ENCODE measurements around the gene FAM229A. TPM values are rescaled to one million over a fixed set of nuclear protein-coding genes. Genes with fewer than 3 reads are reported as not detected.
"Not testable (repeated sequence)": the region's sequence is repeated elsewhere in the genome, so short reads cannot be mapped to it uniquely, and the experiment has no call there.

Gene FAM229A, protein sequence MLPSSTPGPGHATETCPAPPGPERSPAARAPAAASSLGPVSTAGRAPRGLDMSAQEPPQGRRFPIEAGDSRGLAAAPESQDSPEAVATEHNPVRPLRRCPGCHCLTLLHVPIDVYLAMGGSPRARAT
- total RNA-seq, result 10 to 100 TPM; 17.4 to 17.6 TPM

DNA sequence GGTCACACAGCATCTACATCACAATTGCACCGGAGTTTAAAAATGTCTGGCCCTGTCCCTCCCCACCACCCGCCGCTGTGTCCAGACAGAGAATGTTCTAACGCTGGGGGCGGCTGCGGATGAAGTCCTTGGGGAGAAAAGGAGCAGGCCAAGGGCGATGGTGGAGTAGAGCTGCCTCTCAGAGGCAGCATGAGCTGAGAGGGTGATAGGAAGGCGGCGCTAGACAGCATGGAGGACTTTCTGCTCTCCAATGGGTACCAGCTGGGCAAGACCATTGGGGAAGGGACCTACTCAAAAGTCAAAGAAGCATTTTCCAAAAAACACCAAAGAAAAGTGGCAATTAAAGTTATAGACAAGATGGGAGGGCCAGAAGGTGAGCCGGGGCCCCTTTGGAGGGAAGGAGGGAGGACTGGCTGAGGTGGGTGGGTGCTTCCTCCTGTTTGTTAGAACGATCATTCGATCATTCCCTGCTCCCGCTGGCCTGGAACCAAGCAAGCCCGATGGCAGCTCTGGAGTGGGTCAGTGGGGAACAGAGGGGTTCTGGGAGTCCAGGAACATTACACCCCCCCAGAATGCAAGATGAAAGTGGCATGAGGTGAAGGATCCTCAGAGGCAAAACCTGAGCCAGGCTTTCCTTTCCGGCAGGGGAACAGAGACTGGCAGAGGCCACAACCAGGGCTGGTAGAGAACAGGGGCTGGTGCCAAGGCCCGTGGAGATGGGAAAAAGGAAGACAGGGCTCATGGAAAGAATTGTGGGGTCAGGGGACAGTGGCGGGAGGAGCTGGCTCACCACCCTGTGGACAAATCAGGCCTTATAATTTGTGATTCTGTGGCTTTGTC is at the start of gene FAM229A, which contains the start of gene TSSK3:
TSS of gene FAM229A (minus strand) at position 12 of the 840 bp plus-strand sequence. CDS start 394 bp downstream, outside the sequence.
TSS of gene TSSK3 (plus strand) at position 66 of the 840 bp plus-strand sequence. CDS start at position 229, 163 bp downstream.
- H3K9me3 Mint-ChIP-seq, result no peaks in the 10 kb centered on the region
- POLR2A ChIA-PET, result interaction anchor here (1.0 to 1.1 kb wide), 2 partner anchors 27 kb away, joined by 3 to 6 read pairs; partner anchors contain the start of gene MARCKSL1
- no peak for DNase-seq
- H3K4me1 Mint-ChIP-seq, result peaks cover 20% of the 10 kb centered on the region
- H3K4me3 Mint-ChIP-seq, result peak within 1 kb of the TSS; percentile 6
- peaks cover 3% of the 10 kb centered on the region for H3K27me3 Mint-ChIP-seq
- H3K36me3 Mint-ChIP-seq, result peaks cover 3% of the 10 kb centered on the region
- no peak for ATAC-seq (ENCODE audit: low read depth)
- no peak within 1 kb of the TSS for H3K27ac Mint-ChIP-seq

DNA sequence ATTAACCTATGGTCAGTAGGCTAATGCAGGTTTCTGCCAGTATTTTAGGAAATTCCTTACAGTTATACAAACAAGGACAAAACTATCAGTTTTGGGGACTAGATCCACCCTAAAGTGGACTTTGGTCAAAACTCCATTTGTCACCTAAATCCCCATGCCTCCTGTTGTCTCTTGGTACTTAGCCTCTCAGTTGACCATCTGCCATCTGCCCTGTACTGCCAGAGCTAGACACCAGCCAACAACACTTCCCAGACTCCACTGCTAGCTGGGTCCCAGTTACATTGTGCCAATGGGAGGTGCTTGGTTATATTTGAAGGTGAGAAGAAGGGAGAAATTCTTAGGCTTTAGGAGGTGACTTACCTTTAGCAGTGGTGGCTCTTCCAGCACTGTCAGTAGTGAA is 49.0 kb upstream of the FAM229A start:
- DNase-seq (no peak), ATAC-seq (ENCODE audit: low read depth) (no peak)
- no peak overlapping the region for H3K27ac Mint-ChIP-seq
- POLR2A ChIA-PET, result interaction anchor here (0.8 to 1.3 kb wide), 2 partner anchors 9 to 361 kb away, joined by 4 read pairs; no protein-coding TSS in a partner anchor
- H3K27me3 Mint-ChIP-seq, result peaks cover 18% of the 10 kb centered on the region
- H3K4me1 Mint-ChIP-seq, result peaks cover 3% of the 10 kb centered on the region
- H3K36me3 Mint-ChIP-seq, result no peaks in the 10 kb centered on the region
- no peak overlapping the region for H3K4me3 Mint-ChIP-seq
- no peaks in the 10 kb centered on the region for H3K9me3 Mint-ChIP-seq

DNA sequence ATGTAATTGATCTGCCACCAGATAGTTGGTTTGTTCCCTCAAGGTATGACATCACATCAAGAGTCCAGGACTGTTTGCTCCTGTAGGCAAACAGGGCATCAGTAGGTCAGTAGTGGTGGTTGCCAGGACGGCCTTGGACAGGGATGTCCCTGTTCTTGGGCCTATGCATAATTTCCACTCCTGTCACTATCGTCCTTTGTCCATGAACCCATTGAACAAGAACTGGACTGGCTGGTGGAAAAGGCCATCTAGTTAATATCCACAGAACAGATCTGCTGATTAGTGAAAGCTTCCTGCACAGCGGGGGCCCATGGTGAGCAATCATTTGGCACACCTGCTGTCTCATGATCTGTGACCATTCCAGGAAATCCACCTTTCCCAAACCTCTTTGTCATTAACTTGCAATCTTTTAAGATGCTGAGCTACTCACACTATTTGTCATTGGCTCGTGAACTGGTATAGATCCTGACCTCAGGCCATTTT is 44.4 kb upstream of the FAM229A start:
- Mint-ChIP-seq H3K9me3 (no peaks in the 10 kb centered on the region), H3K27me3 (peaks cover 9% of the 10 kb centered on the region), H3K36me3 (no peaks in the 10 kb centered on the region), H3K4me3 (no peak overlapping the region), H3K27ac (no peak overlapping the region), H3K4me1 (no peaks in the 10 kb centered on the region)
- no peak for DNase-seq
- no peak for ATAC-seq (ENCODE audit: low read depth)
- POLR2A ChIA-PET, result interaction anchor here (0.7 kb wide), 1 partner anchor 12 kb away, joined by 3 read pairs; the partner anchor contains the start of gene BSDC1

DNA sequence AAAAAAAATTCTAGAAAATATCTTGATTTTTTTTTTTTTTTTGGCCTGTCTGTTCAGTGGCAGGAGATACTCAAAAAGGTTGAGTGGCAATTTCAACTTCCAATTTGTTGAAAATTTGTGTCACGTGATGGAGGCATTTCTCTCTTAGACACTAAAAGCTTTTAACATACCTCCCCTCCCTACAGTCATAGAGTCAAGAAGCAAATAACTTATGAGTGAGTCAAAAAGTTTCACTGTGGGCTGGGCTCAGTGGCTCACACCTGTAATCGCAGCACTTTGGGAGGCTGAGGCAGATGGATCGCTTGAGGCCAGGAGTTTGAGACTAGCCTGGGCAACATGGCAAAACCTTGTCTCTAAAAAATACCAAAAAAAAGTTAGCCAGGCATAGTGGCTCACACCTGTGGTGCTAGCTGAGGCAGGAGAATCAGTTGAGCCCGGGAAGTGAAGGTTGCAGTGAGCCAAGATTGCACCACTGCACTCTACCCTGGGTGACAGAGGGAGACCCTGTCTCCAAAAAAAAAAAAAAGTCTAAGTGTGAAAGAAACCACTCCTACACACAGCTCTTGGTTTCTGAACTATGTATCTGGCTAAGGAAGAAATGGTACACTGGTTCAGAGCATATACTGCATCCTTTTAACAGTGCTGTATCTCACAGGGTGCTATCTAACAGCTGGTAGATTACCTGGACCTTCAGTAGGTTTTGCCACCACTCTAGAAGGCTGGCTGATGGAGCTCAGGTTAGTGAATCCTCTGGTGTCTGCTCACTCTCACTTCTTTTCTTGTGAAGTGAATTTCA is 43.6 kb upstream of the FAM229A start:
- DNase-seq, result no peak
- Mint-ChIP-seq H3K36me3 (no peaks in the 10 kb centered on the region), H3K4me3 (no peak overlapping the region), H3K27me3 (peaks cover 4% of the 10 kb centered on the region), H3K27ac (no peak overlapping the region), H3K4me1 (no peaks in the 10 kb centered on the region), H3K9me3 (no peaks in the 10 kb centered on the region)
- POLR2A ChIA-PET, result interaction anchor here (0.7 kb wide), 2 partner anchors 11 to 666 kb away, joined by 3 read pairs; partner anchors contain the start of gene BSDC1
- no peak for ATAC-seq (ENCODE audit: low read depth)

DNA sequence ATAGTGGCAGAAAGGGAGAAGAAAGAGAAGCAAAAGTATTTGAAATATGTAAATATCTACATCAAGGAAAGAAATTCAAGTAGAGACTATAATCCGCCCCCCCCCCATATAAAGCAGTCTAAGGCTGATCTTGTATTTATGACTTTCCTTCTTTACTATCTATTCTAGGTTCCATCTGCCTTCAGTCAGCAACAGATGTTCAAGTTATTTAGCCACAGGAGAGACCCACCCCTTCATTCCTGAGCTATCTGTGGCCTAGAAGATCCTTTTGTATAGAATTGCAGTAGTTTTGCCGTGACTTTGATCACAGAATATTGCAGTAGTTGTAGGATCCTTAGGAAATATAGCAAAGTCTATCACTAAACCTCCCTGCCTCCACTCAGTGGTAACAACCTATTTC is 42.7 kb upstream of the FAM229A start:
- H3K4me1 Mint-ChIP-seq, result no peaks in the 10 kb centered on the region
- no peaks in the 10 kb centered on the region for H3K36me3 Mint-ChIP-seq
- H3K9me3 Mint-ChIP-seq, result no peaks in the 10 kb centered on the region
- DNase-seq (no peak), ATAC-seq (ENCODE audit: low read depth) (no peak)
- H3K27me3 Mint-ChIP-seq, result peaks cover 2% of the 10 kb centered on the region
- no peak overlapping the region for H3K27ac Mint-ChIP-seq
- no peak overlapping the region for H3K4me3 Mint-ChIP-seq
- POLR2A ChIA-PET, result interaction anchor here (0.7 kb wide), 1 partner anchor 667 kb away, joined by 3 read pairs; no protein-coding TSS in a partner anchor

DNA sequence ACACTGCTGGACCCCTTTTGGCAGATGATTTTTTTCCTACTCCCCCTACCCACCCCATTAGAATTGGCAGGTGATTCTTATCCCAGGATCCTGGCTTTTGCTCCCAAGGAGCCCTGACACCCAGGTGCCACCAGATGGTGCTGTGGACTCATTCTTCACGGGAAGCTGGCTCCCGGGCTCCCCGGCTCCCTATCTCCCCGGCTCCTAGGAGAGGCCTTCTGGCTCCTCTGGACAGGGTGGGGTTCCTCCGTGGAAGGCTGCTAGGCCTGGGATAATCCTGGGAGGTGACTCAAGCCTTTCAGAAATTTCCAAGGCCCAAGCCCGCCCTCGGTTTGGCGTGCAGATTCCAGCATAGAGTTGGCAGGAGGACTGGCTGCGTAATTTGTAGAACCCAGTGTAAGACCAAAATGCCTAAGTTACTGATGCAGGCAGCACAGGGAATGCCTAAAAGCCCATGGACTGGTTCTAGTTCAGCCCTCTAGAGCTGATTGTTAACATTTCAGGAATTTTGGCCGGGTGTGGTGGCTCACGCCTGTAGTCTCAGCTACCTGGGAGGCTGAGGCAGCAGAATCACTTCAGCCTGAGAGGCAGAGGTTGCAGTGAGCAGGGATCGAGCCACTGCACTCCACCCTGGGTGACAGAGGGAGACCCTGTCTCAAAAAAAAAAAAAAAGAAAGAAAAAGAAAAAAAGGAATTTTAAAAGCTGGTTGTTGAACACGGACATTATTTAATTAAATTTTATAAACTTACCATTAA is 38.8 kb upstream of the FAM229A start:
- no peaks in the 10 kb centered on the region for H3K4me1 Mint-ChIP-seq
- no peaks in the 10 kb centered on the region for H3K36me3 Mint-ChIP-seq
- POLR2A ChIA-PET, result interaction anchor here (0.7 to 1.0 kb wide), 4 partner anchors 10 to 309 kb away, joined by 3 to 4 read pairs (median 3); no protein-coding TSS in a partner anchor
- peaks cover 2% of the 10 kb centered on the region for H3K27me3 Mint-ChIP-seq
- peak; percentile 54 for ATAC-seq (ENCODE audit: low read depth)
- DNase-seq, result peak; percentile 59
- H3K9me3 Mint-ChIP-seq, result no peaks in the 10 kb centered on the region
- H3K4me3 Mint-ChIP-seq, result no peak overlapping the region
- H3K27ac Mint-ChIP-seq, result no peak overlapping the region

DNA sequence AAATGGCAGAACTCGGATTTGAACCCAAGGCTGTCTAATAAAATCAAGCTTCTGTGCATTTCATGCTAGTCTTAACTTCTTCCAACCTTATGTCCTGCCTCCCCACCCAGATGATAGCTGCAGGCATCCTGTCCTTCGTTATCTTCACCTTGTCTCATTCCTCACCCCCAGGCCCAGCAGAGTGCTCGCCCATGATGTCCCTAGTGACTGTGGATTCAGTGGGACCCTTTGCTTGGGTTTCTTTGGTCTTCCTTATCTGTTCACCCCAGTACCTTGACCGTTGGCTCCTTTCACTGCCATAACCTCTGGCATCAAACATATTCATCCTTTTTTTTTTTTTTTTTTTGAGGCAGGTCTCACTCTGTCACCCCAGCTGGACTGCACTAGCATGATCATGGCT is 37.6 kb upstream of the FAM229A start:
- no peak overlapping the region for H3K27ac Mint-ChIP-seq
- no peak for ATAC-seq (ENCODE audit: low read depth)
- DNase-seq, result no peak
- H3K36me3 Mint-ChIP-seq, result no peaks in the 10 kb centered on the region
- H3K4me3 Mint-ChIP-seq, result no peak overlapping the region
- H3K4me1 Mint-ChIP-seq, result peaks cover 2% of the 10 kb centered on the region
- peaks cover 2% of the 10 kb centered on the region for H3K27me3 Mint-ChIP-seq
- POLR2A ChIA-PET, result no interaction called here
- no peaks in the 10 kb centered on the region for H3K9me3 Mint-ChIP-seq

DNA sequence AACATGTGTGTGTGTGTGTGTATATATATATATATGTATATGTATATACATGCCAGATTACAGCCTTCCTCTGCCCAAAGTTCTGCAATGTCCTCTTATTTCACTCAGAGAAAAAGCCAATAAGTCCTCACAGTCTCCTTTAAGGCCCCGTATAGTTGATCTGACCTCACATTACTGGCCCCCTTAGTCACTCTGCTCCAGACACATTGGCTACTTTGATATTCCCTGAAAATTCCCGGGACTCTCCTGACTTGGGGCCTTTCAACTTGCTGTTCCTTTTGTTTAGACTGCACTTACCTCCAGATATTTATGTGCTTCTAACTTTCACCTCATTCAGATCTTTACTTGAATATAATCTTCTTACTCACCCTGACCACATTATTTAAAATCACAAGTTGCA is 36.1 kb upstream of the FAM229A start:
- no peaks in the 10 kb centered on the region for H3K36me3 Mint-ChIP-seq
- ATAC-seq (ENCODE audit: low read depth) (no peak), DNase-seq (no peak)
- H3K9me3 Mint-ChIP-seq, result no peaks in the 10 kb centered on the region
- H3K4me3 Mint-ChIP-seq, result no peak overlapping the region
- H3K4me1 Mint-ChIP-seq, result peaks cover 6% of the 10 kb centered on the region
- H3K27ac Mint-ChIP-seq, result no peak overlapping the region
- H3K27me3 Mint-ChIP-seq, result peaks cover 2% of the 10 kb centered on the region
- POLR2A ChIA-PET, result no interaction called here

DNA sequence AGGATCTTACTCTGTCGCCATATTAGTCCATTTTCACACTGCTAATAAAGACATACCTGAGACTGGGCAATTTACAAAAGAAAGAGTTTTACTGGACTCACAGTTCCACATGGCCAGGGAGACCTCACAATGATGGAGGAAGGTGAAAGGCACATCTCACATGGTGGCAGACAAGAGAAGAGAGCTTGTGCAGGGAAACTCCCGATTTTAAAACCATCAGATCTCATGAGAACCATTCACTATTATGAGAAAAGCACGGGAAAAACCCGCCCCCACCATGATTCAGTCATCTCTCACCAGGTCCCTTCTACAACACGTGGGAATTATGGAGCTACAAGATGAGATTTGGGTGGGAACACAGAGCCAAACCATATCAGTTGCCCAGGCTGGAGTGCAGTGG is 34.2 kb upstream of the FAM229A start:
- H3K27me3 Mint-ChIP-seq; H3K27ac Mint-ChIP-seq; H3K4me3 Mint-ChIP-seq; ATAC-seq (ENCODE audit: low read depth); DNase-seq; POLR2A ChIA-PET; H3K36me3 Mint-ChIP-seq; H3K9me3 Mint-ChIP-seq: not testable (repeated sequence)
- peaks cover 10% of the 10 kb centered on the region for H3K4me1 Mint-ChIP-seq

DNA sequence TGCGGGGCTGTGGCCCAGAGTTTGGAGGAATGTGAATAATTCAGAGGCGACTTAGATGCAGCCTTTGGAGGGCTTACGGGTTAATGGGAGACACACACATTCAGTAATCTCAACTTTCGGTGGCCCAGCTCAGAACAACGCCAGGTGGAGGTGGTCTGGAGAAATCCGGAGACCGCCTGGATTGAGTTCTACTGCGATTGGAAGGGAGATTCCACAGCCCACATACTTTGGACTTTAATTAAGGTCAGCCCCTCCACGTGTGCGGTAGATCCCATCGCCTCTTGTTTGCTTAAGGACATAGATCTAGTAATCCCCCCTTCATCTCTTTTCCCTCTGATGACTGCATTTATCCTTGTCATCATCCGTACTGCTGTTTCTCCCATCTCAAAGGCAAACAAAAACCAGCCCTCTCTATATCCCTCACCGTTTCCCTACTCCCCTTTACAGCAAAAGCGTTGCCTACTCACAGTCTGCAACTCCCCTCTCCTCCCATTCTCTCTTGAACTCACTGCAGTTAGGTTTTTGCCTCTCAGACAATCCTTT is 32.7 kb upstream of the FAM229A start:
- ATAC-seq (ENCODE audit: low read depth), result no peak
- no peaks in the 10 kb centered on the region for H3K9me3 Mint-ChIP-seq

DNA sequence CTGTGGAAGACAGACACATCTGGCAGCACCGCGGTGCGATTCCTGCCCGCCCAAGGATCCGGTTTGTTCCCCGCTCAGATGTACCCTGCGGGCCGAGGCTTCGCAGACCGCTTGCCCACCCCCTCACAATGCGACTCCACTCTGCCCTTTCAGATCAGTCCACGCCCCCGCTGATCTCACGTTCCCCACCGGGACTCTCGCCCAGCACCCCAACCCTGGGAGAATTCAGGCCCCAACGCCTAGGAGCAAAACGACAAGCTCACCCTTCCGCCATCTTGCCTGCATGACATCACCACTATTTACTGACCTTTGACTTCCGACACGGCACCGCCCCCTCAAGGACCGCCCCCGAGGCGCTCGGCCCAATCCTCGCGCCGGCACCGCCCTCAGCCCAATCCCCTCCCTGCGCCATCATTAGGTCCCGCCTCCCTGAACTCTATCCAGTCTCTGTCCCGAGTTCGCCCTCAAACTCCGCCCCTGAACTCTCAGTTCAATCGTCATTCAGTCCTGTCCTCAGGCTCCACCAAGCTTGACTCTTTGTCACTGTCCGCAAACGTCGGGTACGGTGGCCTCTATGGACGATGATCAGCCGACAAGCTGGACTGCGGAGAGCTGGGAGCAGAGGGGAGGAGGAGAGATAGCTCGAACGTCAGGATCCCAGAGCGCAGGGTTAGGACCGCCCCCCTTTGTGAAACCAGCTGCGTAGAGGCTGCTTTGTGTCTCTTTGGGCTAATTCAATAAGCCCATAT is 32.0 kb upstream of the FAM229A start, which contains the start of gene BSDC1:
TSS of gene BSDC1 (minus strand) at position 301 of the 749 bp plus-strand sequence. CDS start at position 274, 27 bp downstream.
- DNase-seq (peak; percentile 98), ATAC-seq (ENCODE audit: low read depth) (peak; percentile 96)
- peaks cover 10% of the 10 kb centered on the region for H3K4me1 Mint-ChIP-seq
- no peaks in the 10 kb centered on the region for H3K36me3 Mint-ChIP-seq
- H3K9me3 Mint-ChIP-seq, result no peaks in the 10 kb centered on the region
- peak within 1 kb of the TSS; percentile 100 for H3K4me3 Mint-ChIP-seq
- POLR2A ChIA-PET, result interaction anchor here (0.5 to 1.6 kb wide), 19 partner anchors 12 to 1067 kb away, joined by 3 to 10 read pairs (median 4); partner anchors contain the start of genes CCDC28B, HDAC1, KPNA6 and MARCKSL1
- peak within 1 kb of the TSS; percentile 99 for H3K27ac Mint-ChIP-seq
- H3K27me3 Mint-ChIP-seq, result peaks cover 2% of the 10 kb centered on the region

More for the DNA sequence above, 32.7 kb upstream of the FAM229A start:
- POLR2A ChIA-PET, result interaction anchor here (0.6 to 1.6 kb wide), 14 partner anchors 11 to 505 kb away, joined by 3 to 10 read pairs (median 5); partner anchors contain the start of genes CCDC28B, HDAC1, KPNA6 and MARCKSL1
- H3K27me3 Mint-ChIP-seq, result peaks cover 2% of the 10 kb centered on the region
- peaks cover 10% of the 10 kb centered on the region for H3K4me1 Mint-ChIP-seq
- peak overlapping the region; percentile 100 for H3K4me3 Mint-ChIP-seq
- no peak for DNase-seq
- no peaks in the 10 kb centered on the region for H3K36me3 Mint-ChIP-seq
- peak overlapping the region; percentile 99 for H3K27ac Mint-ChIP-seq
